Measurements from ENCODE around the gene GNAI2.

Gene GNAI2

DNA sequence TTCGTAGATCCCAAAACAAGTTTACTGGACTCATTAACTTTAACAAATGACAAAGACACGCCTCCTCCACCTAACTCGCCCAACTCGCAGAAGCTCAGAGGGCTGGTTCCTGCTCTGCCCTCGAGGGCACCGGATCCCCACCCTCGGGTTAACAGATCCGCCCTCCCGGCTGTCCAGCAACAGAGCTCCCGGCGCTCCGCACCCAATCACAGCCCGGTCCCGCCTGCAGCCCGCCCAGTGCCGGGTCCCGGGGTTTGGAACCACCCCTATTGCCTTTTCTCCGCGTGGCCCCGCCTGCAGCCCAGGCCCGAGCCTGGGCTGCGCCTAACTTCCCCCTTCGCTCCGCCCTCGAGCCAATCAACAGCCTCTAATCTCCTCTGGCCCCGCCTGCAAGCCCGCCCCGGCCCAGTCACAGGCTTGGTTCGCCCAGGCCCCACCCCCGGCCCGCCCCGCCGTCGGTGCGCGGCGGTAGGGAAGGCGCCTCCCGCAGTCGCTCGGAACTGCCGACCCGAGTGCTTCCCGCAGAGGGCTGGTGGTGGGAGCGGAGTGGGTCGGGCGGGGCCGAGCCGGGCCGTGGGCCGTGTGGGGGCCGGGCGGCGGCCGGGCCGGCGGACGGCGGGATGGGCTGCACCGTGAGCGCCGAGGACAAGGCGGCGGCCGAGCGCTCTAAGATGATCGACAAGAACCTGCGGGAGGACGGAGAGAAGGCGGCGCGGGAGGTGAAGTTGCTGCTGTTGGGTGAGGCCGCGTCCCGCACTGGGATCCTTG lies at the start of gene GNAI2:
Gene GNAI2 (plus strand): TSS at position 489 of the 768 bp plus-strand sequence. CDS start 132 bp downstream, at position 621.
- peak; percentile 99 for DNase-seq (ENCODE audit: low spot score)

DNA sequence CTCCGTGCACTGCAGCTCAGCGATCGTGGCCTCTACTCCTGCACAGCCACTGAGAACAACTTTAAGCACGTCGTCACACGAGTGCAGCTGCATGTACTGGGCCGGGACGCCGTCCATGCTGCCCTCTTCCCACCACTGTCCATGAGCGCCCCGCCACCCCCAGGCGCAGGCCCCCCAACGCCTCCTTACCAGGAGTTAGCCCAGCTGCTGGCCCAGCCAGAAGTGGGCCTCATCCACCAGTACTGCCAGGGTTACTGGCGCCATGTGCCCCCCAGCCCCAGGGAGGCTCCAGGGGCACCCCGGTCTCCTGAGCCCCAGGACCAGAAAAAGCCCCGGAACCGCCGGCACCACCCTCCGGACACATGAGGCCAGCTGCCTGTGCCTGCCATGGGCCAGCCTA lies 48.3 kb upstream of the GNAI2 start:
- no peak for DNase-seq (ENCODE audit: low spot score)

DNA sequence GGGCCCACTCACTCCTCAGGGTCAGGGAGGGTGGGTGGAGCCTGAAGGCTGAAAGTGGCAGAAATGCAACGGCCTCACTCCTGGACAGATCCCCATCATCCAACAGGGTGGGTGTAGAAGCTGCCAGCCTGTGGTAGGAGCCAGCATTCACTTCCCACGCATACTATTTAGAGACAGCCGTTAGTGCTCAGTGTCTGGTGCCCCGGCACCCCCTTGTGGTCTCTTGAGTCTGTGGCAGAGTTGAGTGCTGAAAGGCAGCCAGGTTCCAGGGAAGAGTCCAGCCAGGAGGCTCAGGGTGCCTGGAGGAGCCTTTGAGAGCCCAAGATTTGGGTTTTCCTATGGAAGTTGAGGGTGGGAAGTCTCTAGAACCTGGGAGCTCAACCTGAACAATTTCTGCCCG lies 46.7 kb upstream of the GNAI2 start:
- DNase-seq (ENCODE audit: low spot score), result no peak

DNA sequence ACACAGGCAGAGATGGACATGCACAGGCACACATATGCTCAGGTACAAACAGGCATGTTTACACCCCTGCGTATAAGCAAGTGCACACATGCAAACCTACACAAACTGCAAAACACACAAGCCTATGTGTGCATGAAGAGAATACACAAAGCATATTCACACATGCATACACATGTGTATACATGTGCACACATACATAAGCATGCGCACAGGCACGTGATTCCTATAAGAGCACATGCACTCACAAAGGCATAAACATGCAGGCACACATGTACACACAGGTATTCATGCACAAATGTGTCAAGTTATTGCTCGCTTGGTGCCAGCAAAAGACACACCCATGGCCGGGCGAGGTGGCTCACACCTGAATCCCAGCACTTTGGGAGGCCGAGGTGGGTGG lies 46.0 kb upstream of the GNAI2 start:
- no peak for DNase-seq (ENCODE audit: low spot score)

DNA sequence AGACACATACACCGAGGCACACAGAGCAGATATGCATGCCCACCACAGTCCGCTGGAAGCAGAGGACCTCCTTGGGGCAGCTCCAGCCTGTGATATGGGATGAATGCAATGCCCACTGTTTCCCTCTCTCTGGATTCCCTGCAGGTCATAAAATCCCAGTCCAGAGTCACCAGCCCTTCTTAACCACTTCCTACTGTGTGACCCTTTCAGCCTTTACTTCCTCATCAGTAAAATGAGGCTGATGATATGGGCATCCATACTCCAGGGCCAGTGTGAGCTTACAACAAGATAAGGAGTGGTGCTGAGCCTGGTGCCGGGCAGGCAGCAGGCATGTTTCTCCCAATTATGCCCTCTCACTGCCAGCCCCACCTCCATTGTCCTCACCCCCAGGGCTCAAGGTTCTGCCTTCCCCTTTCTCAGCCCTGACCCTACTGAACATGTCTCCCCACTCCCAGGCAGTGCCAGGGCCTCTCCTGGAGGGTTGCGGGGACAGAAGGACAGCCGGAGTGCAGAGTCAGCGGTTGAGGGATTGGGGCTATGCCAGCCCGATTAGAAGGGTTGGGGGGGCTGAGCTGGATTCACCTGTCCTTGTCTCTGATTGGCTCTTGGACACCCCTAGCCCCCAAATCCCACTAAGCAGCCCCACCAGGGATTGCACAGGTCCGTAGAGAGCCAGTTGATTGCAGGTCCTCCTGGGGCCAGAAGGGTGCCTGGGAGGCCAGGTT lies 44.9 kb upstream of the GNAI2 start, which contains the start of gene GNAT1:
Gene GNAT1 (plus strand): TSS at position 675 of the 725 bp plus-strand sequence. CDS start 116 bp downstream, outside the sequence.
- no peak for DNase-seq (ENCODE audit: low spot score)

DNA sequence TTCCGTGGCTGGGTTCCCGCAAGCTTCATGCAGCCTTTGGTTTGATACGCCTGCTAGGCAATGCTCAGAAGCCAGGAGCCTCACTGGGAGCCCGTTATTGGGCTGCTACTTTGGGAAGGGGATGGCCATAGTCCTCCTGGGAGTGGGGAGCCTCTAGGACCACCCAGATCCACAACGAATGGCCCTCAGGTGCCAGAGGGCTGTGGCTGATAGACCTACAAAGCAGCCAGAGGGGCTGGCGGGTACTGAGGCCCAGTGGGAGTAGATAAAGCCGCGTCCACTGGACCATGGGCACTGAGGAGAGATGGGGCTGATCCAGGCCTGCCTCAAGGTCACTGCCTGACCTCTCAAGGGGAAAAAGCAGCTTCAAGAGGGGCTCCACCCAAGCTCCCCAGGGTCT lies 43.9 kb upstream of the GNAI2 start:
- no peak for DNase-seq (ENCODE audit: low spot score)

DNA sequence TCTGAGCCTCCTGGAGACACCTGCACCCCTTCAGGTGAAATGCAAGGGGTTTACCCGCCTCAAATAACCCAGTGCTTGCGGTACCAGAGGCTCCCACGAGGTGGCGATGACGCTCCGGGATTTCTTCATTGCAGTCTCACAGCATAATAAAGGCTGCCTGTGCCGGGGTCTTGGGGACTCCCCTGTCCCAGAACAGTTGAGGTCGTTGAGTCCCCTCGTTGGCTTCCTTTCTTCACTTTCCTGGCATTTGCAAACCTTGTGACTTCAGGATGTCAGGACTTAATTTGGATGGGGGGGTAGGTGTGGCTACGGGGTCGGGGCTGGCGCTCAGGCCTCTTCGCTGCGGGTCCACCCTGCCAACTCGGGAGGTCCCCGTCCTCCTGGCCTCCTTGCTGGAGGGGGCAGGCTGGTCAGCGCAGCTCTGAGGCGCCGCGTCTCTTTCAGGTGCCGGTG lies 43.3 kb upstream of the GNAI2 start:
- DNase-seq (ENCODE audit: low spot score), result peak; percentile 53

DNA sequence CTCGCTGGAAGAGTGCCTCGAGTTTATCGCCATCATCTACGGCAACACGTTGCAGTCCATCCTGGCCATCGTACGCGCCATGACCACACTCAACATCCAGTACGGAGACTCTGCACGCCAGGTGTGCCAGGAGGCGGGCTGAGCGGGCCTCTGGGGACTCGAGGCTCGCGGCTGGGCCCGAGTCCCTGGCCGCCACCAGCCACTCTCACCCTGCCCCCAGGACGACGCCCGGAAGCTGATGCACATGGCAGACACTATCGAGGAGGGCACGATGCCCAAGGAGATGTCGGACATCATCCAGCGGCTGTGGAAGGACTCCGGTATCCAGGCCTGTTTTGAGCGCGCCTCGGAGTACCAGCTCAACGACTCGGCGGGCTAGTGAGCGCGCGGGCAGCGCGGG lies 42.7 kb upstream of the GNAI2 start:
- no peak for DNase-seq (ENCODE audit: low spot score)

DNA sequence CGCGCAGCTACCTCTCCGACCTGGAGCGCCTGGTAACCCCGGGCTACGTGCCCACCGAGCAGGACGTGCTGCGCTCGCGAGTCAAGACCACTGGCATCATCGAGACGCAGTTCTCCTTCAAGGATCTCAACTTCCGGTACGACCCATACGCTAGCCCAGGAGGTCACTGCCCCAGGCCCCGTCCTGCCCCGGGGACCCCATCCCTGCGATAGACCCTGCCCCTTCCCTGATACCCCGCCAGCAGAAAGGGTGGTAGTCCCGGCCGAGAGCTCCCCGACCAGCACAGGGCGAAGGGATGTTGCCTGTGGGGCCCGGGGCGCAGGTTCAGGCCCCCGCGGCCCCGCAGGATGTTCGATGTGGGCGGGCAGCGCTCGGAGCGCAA lies 42.3 kb upstream of the GNAI2 start:
- DNase-seq (ENCODE audit: low spot score), result no peak

DNA sequence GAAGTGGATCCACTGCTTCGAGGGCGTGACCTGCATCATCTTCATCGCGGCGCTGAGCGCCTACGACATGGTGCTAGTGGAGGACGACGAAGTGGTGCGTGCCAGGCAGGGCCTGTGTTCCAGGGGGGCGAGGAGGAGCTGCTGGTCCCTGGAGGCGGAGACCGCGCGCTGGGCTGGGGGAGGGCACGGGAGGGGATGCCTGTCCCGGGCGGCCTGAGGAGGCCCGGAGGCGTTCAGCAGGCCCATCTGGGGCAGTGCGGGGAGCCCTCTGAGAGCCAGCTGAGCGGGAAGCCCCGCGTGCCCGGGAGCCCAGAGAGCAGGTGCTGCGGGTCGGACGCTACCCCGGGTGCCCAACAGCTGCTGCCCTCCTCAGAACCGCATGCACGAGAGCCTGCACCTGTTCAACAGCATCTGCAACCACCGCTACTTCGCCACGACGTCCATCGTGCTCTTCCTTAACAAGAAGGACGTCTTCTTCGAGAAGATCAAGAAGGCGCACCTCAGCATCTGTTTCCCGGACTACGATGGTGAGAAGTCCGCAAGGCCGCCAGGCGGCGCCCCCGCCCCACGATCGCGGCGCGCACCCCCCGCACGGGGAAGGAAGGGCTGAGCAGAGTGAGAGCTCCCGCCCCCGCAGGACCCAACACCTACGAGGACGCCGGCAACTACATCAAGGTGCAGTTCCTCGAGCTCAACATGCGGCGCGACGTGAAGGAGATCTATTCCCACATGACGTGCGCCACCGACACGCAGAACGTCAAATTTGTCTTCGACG lies 41.7 kb upstream of the GNAI2 start:
- DNase-seq (ENCODE audit: low spot score), result peak; percentile 48

DNA sequence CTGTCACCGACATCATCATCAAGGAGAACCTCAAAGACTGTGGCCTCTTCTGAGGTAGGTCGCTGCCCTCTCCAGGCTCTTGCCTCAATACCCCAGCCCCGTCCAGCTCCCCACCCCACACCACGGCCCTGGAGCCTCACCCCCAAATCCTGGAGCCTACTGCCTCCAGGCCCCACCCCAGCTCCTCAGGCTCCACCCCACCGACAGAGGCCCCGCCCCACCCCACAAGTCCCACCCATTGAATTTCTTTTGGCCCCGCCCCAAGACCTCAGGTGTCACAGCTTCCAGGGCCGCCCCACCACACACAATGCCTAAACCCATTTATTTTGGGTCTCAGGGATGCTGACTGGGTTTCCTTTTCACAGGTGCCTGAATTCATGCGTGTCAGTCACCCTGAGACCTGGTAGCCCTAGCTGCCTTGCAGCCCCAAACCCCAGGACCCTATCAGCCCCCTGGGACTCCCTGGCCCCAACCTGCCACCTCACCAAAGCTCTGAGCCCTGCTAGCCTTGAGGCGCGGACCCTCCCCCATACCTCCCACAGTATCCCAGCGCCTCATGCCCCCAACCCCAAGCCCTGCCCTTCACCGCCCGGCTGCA lies 41.0 kb upstream of the GNAI2 start:
- no peak for DNase-seq (ENCODE audit: low spot score)

DNA sequence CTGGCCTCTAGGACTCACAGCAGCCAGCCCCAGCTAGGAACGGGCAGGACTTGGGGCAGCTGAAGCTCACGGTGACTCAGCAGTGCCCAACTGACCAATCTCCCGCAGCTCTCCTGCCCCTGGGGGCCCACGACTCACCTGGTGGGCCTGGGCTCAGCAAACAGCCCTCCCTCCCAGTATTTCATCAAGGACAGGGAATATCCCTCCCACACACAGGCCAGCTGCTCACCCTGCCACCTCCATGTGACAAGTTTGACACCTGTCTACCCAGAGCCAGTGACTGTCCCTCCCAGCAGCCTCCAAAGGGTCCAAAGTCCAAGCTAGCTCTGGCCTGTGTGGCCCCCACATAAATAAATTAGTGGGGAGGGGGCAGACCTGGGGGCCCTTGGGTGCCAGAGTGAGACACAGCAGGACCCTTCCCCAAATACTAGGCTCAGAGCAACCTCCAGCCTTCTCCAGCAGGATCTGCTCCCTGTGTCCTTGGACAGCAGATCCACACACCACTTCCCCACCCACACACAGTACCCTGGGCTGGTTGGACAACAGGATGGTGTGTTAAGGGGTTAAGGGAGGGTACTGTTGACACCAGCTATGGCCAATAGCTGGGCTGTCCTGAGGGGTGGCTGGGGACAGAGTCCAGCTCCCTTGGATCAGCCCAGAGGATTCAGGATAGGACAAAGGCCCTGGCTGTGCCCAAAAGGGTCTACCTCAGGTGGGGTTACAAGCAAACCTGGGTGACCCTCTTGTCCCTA lies 40.3 kb upstream of the GNAI2 start:
- no peak for DNase-seq (ENCODE audit: low spot score)

DNA sequence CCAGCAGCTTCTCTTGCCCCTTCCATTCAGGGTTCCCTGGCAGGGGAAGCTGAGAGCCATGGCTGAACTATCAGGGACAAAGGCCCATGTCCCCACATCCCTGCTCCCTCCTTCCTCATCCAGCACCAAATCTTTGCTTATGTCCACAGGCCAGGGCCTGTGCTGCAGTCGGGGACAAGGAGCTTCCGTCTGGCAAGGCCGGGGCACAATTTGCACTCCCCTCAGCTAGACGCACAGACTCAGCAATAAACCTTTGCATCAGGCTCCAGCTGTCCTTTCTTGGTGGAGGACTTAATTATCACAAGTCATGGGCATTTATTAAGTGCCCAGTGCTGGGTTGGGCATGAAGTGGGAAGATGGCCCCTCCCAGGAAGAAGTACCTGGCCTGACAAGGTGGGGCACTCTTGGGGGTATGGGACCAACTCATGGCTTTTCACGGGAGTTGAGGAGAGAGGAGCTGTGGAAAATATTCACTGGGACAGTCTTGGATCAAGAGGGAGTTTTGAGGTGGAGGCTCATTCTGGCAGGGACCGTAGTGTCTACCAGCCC lies 39.7 kb upstream of the GNAI2 start:
- no peak for DNase-seq (ENCODE audit: low spot score)

DNA sequence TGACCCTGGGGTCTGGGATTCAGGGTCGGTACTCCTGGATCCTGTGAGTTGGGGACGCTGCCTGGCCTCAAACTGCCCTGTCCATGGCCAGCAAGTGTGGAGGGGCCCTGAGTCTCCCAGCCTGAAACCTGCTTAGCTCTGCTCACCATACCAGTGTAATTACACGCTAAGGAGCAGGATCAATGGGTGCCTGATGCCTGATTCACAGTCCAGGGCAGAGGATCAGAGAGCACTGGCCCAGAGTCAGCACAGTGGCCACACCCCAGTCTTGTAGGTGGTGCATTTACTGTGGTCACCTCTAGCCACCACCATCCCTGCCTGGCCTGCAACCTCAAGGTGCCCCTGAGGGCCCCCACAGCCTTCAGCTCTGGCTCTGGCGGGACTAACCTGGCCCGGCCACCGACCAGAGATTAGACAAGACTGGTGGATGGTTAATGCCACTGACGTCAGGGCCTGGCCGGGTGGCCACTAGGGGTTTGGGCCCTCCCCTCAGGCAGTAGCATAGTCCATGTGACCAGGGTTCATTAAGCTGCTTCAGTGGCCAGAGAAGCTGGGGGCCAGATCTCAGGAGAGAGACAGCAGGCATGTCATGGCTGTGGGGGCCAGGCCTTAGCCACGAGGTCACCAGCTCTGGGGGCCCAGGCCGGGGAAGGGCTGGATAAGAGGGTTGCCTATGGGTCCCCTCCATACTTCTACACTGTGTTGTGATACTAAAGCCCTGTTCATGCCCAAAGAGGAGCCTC lies 34.3 kb upstream of the GNAI2 start:
- no peak for DNase-seq (ENCODE audit: low spot score)

DNA sequence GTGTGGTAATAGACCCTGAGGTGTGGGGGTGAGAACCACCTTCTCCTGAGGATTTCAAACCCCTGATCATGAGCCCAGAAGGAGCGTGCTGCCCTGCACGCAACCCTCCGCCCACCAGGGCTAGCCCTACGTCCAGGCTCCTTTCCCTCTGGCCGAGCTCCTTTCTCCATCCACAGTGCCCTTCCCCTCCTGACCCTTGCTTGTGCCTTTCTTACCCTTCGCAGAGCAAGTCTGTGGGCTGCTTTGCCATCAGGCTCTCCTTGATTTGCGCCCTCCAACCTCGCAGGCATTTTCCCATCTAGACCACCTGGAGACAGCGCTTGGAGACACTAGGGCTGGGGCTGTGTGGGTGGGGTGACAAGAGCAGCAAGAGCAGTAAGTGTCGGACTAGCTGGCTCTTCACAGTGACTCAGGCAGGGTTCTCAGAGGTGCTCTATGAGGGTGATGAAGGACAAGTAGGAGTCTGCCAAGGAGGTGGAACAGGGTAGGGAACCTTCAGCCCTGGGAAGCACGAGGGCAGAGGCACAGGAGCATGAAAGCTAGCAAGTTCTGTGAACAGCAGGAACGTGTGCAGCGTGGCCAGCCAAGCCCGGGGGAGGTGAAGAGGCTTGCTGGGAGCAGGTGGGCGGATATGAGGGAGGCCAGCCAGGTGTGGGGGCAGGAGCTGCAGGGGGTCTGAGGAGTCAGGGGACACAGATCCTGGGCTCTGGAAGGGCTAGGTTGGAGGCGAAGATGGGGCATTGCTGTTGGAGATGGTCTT lies 33.5 kb upstream of the GNAI2 start:
- DNase-seq (ENCODE audit: low spot score), result no peak

DNA sequence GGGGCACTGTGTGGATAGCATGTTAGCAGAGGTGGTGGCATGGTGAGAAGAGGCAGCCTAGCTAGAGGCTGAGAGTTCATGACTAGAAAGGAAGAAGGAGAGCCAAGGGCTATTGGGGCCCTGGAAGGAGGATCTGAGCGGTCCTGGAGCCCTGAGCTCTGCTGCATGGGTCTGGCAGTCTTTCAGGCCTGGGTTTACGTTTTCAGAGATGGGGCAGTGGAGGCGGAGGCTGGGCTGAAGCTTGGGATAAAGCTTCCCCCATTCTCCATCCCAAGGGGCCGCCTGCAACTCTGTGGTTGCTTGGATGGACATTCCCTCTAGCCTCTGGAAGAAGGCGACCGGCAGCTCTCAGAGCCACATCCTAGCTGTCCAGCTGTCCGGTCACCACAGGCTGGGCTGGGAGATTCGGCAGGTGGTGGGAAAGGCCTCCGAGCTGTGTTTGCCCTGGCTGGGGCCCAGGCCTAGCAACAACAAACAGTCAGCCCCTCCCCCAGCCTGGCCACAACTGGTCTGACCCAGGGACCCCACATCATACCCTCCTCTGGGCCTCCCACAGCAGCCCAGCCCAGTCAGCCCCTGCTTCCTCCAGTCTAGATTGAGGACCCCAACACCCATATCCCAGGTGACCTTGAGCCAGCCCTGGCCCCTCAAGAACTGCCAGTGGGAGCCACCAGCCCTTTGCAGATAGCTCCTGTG lies 32.7 kb upstream of the GNAI2 start:
- DNase-seq (ENCODE audit: low spot score), result no peak

DNA sequence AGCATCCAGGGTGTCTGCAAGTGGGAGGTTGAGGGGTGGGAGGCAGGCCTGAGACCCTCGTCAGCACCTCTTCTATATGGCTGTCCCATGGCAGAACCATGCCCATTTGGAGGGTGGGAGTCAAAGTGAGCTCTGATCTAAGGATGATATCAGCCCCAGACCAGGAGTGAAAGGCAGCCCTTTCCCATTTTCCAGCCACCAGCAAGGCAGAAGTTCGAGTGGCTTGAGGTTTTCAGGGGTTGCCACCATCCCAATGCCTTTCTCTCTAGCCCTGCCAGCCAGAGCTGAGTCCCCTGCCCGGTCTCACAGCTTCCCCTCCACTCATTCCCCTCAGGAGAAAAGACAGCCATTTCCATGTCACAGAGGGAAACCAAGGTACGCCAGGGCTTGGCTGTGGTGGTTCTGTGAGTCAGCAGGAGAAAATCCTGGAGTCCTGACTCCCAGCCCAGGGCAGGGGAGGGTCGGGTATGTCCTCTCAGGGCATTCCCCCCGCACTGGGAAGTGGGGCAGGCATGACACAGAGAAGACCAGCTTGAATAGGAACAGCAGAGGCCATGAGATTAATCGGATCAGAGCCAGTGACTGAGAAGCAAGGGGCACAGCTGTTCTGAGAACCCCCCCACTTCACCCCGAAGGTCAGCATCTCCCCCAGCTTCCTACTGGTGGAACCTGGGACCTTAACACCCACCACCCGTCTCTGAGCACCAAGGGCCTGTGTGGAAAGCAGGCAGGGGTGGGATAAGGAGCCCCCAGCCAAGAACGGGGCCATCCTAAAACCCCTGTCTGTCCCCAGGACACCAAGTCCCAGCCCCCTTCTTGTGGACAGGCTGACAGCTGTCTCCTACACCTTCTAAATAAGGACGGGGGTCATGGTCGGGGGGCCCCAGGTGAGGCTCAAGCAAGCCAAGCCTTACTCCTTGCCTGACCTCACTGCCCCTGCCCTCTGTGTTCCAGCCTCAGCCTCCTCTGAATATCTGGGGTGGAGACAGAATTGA lies 31.9 kb upstream of the GNAI2 start:
- no peak for DNase-seq (ENCODE audit: low spot score)

Measured in putamen (tissue), 1 donor.